ENCODE results near the gene PSMD1.

PSMD1 gene

DNA sequence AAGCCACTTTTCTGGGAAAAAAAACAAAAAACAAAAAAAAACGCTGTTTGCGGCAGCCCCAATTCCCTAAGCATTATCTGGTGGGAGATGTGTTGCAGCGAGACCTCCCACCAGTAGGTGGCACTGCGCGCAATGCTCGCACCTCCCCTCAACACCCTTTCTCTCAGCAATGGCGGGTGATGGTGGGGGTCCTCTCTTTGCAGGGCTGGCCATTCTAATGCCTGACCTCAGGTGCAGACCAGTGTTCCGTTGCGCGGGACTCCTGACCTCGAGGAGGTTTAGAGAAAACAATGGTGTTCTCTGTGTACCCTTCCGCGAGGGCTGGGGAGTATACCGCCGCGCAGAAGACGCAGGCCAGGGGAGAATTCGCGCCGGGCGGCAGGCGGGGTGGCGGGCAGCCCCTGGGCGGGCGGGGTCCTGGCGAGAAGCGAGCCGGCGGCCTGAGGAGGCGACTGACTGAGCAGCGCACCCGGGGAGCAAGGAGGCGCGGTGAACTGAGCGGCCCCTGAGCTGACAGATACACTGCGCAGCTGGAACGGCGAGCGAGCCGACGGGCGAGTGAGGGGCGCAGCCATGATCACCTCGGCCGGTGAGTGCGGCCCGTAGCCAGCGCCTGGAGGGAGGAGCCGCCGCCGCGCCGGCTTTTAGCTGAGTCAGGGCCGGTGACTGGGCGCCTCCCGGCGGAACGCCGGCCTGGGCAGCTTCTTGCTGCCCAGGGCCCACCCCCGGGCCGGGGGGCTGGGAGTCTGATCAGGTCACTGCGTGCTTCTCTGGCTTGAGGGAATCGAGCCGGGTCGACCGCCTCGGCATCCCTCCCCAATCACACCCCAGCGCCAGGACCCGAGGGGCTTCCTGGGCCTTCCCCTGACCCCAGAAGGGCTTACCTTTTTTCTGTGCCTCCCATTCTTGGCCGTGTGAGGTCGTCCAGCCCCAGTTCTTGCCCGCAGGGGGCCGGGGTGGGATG is at the start of gene PSMD1:
Gene PSMD1, plus strand, starts transcription at position 415 of the 964 bp plus-strand sequence. Its CDS starts 159 bp downstream, at position 574.
- peak within 1 kb of the TSS; percentile 90 for H3K9ac ChIP-seq (ENCODE audit: low read length)
- peaks cover 15% of the 10 kb centered on the region; the same call in 1 of the 2 replicates for H4K20me1 ChIP-seq (ENCODE audit: low read depth, low read length)
- peak within 1 kb of the TSS; percentile 75 for H2AFZ ChIP-seq (ENCODE audit: low read depth, low read length, severe bottlenecking)
- H3K9me3 ChIP-seq (ENCODE audit: insufficient read depth, low read length) = no peaks in the 10 kb centered on the region
- peaks cover 8% of the 10 kb centered on the region; the same call in 1 of the 2 replicates for H3K36me3 ChIP-seq (ENCODE audit: low read length)
- H3K79me2 ChIP-seq (ENCODE audit: insufficient read depth, low read length) = peaks cover 45% of the 10 kb centered on the region
- H3K4me3 ChIP-seq (ENCODE audit: insufficient read depth, low read length, poor library complexity, severe bottlenecking) = peak within 1 kb of the TSS; percentile 84
- H3K27ac ChIP-seq (ENCODE audit: low read depth, low read length) = peak within 1 kb of the TSS; percentile 68
- no peaks in the 10 kb centered on the region for H3K9me2 ChIP-seq (replicated peaks; ENCODE audit: insufficient read depth, low read length)
- H3K4me2 ChIP-seq (ENCODE audit: low read depth, low read length, poor library complexity, severe bottlenecking) = peak within 1 kb of the TSS; percentile 64
- H3F3A ChIP-seq (ENCODE audit: insufficient read depth) = no peaks in the 10 kb centered on the region
- no peaks in the 10 kb centered on the region for H3K27me3 ChIP-seq (ENCODE audit: low read length)
- TF ChIP-seq, protein P1, sequence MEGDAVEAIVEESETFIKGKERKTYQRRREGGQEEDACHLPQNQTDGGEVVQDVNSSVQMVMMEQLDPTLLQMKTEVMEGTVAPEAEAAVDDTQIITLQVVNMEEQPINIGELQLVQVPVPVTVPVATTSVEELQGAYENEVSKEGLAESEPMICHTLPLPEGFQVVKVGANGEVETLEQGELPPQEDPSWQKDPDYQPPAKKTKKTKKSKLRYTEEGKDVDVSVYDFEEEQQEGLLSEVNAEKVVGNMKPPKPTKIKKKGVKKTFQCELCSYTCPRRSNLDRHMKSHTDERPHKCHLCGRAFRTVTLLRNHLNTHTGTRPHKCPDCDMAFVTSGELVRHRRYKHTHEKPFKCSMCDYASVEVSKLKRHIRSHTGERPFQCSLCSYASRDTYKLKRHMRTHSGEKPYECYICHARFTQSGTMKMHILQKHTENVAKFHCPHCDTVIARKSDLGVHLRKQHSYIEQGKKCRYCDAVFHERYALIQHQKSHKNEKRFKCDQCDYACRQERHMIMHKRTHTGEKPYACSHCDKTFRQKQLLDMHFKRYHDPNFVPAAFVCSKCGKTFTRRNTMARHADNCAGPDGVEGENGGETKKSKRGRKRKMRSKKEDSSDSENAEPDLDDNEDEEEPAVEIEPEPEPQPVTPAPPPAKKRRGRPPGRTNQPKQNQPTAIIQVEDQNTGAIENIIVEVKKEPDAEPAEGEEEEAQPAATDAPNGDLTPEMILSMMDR (IDR thresholded peaks at IDR 0.05; ENCODE audit: insufficient read depth, low read length, poor library complexity, severe bottlenecking) = peak; percentile 89
- no peak for TF ChIP-seq EZH2phosphoT487 (conservative IDR thresholded peaks at IDR 0.05; ENCODE audit: low read length)

DNA sequence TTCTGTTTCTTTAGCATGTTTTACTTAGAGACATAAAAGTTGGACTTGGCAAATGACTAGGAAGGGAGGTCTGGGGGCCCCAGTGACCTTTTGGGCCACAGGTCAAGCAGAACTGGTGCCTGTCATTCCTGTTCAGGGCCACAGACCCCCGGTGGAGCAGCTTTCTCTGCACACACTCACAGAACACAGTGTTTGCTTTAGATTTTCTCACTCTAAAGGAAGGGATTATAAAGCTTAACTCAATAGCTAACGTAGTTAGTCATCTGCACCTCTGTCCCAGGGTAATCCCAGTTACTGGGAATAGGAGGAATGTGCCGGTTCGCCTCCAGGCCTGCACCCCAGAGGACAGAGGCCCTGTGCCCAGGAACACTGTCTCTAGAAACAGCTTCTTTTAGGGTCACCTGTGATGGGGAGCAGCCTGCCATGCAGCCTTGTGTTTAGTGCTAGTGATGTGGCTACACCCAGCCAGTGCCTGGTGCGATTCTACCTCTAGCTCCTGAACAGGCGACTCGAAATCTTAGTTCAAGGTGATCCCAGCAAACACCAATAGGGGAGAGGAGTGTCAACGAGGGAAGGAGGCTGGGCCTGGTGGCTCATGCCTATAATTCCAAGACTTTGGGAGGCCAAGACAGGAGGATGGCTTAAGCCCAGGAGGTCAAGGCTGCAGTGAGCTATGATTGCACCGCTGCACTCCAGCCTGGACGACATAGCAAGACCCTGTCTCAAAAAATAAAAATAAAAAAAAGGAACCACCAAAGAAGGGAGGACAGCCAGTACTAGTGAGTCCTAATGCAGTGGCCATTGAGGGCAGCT is 49.2 kb upstream of the PSMD1 start:
- H2AFZ ChIP-seq (ENCODE audit: low read depth, low read length, severe bottlenecking) = no peak overlapping the region
- H3K27me3 ChIP-seq (ENCODE audit: low read length) = no peaks in the 10 kb centered on the region
- TF ChIP-seq, protein P1 (IDR thresholded peaks at IDR 0.05; ENCODE audit: insufficient read depth, low read length, poor library complexity, severe bottlenecking) = no peak
- H3K27ac ChIP-seq (ENCODE audit: low read depth, low read length) = no peak overlapping the region
- H3K36me3 ChIP-seq (ENCODE audit: low read length) = no peaks in the 10 kb centered on the region
- no peaks in the 10 kb centered on the region for H3K79me2 ChIP-seq (ENCODE audit: insufficient read depth, low read length)
- H3F3A ChIP-seq (ENCODE audit: insufficient read depth) = no peaks in the 10 kb centered on the region
- no peaks in the 10 kb centered on the region for H3K9me3 ChIP-seq (ENCODE audit: insufficient read depth, low read length)
- H4K20me1 ChIP-seq (ENCODE audit: low read depth, low read length) = no peaks in the 10 kb centered on the region
- no peak overlapping the region for H3K4me2 ChIP-seq (ENCODE audit: low read depth, low read length, poor library complexity, severe bottlenecking)
- H3K4me3 ChIP-seq (ENCODE audit: insufficient read depth, low read length, poor library complexity, severe bottlenecking) = no peak overlapping the region
- no peak overlapping the region for H3K9ac ChIP-seq (ENCODE audit: low read length)
- no peaks in the 10 kb centered on the region for H3K9me2 ChIP-seq (replicated peaks; ENCODE audit: insufficient read depth, low read length)

DNA sequence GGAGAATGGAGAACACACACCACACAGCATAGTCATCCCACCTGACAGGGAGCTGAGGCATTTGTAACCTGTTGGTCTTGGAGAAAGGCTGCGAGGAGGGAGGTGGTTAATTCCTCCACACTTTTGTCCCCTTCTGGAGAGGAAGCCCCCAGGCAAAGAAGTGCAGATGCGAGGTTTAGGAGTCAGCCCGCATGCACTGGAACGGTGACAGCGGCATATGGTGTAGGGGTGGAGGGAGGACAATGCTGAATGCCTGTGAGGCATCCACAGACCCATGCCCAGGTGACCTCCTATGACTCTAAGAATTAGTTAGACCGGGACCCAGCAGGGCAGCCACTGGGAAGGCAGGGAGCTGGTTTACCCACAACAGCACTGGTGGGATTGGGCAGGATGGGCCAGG is 48.5 kb upstream of the PSMD1 start:
- Histone ChIP-seq H3K9me2 (replicated peaks; ENCODE audit: insufficient read depth, low read length) (no peaks in the 10 kb centered on the region), H3K4me2 (ENCODE audit: low read depth, low read length, poor library complexity, severe bottlenecking) (no peak overlapping the region), H3K27me3 (ENCODE audit: low read length) (no peaks in the 10 kb centered on the region), H3K27ac (ENCODE audit: low read depth, low read length) (no peak overlapping the region), H2AFZ (ENCODE audit: low read depth, low read length, severe bottlenecking) (no peak overlapping the region), H3K36me3 (ENCODE audit: low read length) (no peaks in the 10 kb centered on the region), H3K9ac (ENCODE audit: low read length) (no peak overlapping the region), H3K79me2 (ENCODE audit: insufficient read depth, low read length) (no peaks in the 10 kb centered on the region), H3K4me3 (ENCODE audit: insufficient read depth, low read length, poor library complexity, severe bottlenecking) (no peak overlapping the region), H4K20me1 (ENCODE audit: low read depth, low read length) (no peaks in the 10 kb centered on the region), H3F3A (ENCODE audit: insufficient read depth) (no peaks in the 10 kb centered on the region), H3K9me3 (ENCODE audit: insufficient read depth, low read length) (no peaks in the 10 kb centered on the region)
- TF ChIP-seq EZH2phosphoT487 (conservative IDR thresholded peaks at IDR 0.05; ENCODE audit: low read length) = no peak
- TF ChIP-seq, protein P1 (IDR thresholded peaks at IDR 0.05; ENCODE audit: insufficient read depth, low read length, poor library complexity, severe bottlenecking) = no peak
